HepG2 (cell line): ENCODE results near the gene PIP4K2C. TPM values are rescaled to one million over a fixed set of nuclear protein-coding genes. Genes with fewer than 3 reads are reported as not detected.

Source experiments
- CC2D1A ChIP-seq: sonication (generic); formaldehyde crosslinking; IDR thresholded peaks from 2 replicates; pipeline ENCODE4 v1.8.1; 2023; ENCODE audit warnings: mild to moderate bottlenecking, missing genetic modification reagents
- CCAR2 ChIP-seq: fragments of 200-400 bp; formaldehyde crosslinking; optimal IDR thresholded peaks from 2 replicates; pipeline ENCODE3; 2018; ENCODE audit warnings: low read depth, mild to moderate bottlenecking, low read length, moderate library complexity
- CREM ChIP-seq, 2 experiments: sonication (generic) in 1 of 2; formaldehyde crosslinking in 1 of 2; IDR thresholded peaks; 2 replicates each; pipeline versions ENCODE4 v1.4.0 to v1.6.1; 2016 to 2020; ENCODE audit warnings: antibody characterized with exemption in 1 of 2, mild to moderate bottlenecking in 1 of 2, missing genetic modification reagents in 1 of 2
- FOXK2 ChIP-seq: fragments of 450-650 bp; IDR thresholded peaks from 2 replicates; pipeline ENCODE4 v1.6.1; 2016
- JUND ChIP-seq: sonication (generic); formaldehyde crosslinking; IDR thresholded peaks from 2 replicates; pipeline ENCODE4 v1.8.0; 2022; ENCODE audit warnings: mild to moderate bottlenecking, missing genetic modification reagents
- MIXL1 ChIP-seq: IDR thresholded peaks from 2 replicates; pipeline ENCODE4 v1.6.1; 2016
- MXI1 ChIP-seq: IDR thresholded peaks from 3 replicates; pipeline ENCODE4 v1.6.1; 2012; ENCODE audit warnings: low read depth, low read length, inconsistent platforms, borderline replicate concordance
- MZF1 ChIP-seq: sonication (generic); formaldehyde crosslinking; IDR thresholded peaks from 2 replicates; pipeline ENCODE4 v1.8.1; 2023; ENCODE audit warnings: mild to moderate bottlenecking, missing genetic modification reagents, borderline replicate concordance
- NBN ChIP-seq: fragments of 450-650 bp; conservative IDR thresholded peaks from 2 replicates; pipeline ENCODE4 v1.6.1; 2017
- RBFOX2 ChIP-seq: fragments of 200-400 bp; formaldehyde crosslinking; IDR thresholded peaks from 2 replicates; pipeline ENCODE4 v1.6.1; 2017; ENCODE audit warnings: low read depth, mild to moderate bottlenecking, low read length
- RCOR2 ChIP-seq: IDR thresholded peaks from 2 replicates; pipeline ENCODE4 v1.6.1; 2016; ENCODE audit warnings: missing biosample characterization, missing genetic modification reagents
- SOX13 ChIP-seq, 3 experiments: fragments of 450-650 bp in 1 of 3; sonication (generic) in 1 of 3; formaldehyde crosslinking in 1 of 3; IDR thresholded peaks in 2 of 3; conservative IDR thresholded peaks in 1 of 3; 2 replicates each; pipeline versions ENCODE4 v1.5.0 to v1.6.1; 2016 to 2020; ENCODE audit warnings: antibody characterized with exemption in 1 of 3, mild to moderate bottlenecking in 1 of 3, missing compliant biosample characterization in 1 of 3, missing genetic modification reagents in 1 of 3, moderate library complexity in 1 of 3
- SYNCRIP ChIP-seq: fragments of 200-400 bp; formaldehyde crosslinking; IDR thresholded peaks from 2 replicates; pipeline ENCODE4 v1.6.1; 2018; ENCODE audit warnings: mild to moderate bottlenecking, low read depth, low read length; ENCODE audit not compliant: insufficient read depth
- TAF1 ChIP-seq: sonication (generic); formaldehyde crosslinking; IDR thresholded peaks from 2 replicates; pipeline ENCODE4 v1.4.0; 2020; ENCODE audit warnings: missing genetic modification reagents
- ZNF274 ChIP-seq: sonication (generic); formaldehyde crosslinking; IDR thresholded peaks from 2 replicates; pipeline ENCODE4 v1.5.1; 2020; ENCODE audit warnings: mild to moderate bottlenecking, missing genetic modification reagents
- ZNF33B ChIP-seq: sonication (generic); formaldehyde crosslinking; IDR thresholded peaks from 2 replicates; pipeline ENCODE4 v1.5.1; 2020; ENCODE audit warnings: mild to moderate bottlenecking, missing genetic modification reagents
- ZNF670 ChIP-seq: sonication (generic); formaldehyde crosslinking; IDR thresholded peaks from 2 replicates; pipeline ENCODE4 v1.8.0; 2022; ENCODE audit warnings: mild to moderate bottlenecking, missing genetic modification reagents, borderline replicate concordance
- ZNF883 ChIP-seq: sonication (generic); formaldehyde crosslinking; IDR thresholded peaks from 2 replicates; pipeline ENCODE4 v1.5.1; 2020; ENCODE audit warnings: mild to moderate bottlenecking, missing genetic modification reagents; ENCODE audit errors: not compliant biosample characterization
- ZSCAN12 ChIP-seq: sonication (generic); formaldehyde crosslinking; IDR thresholded peaks from 2 replicates; pipeline ENCODE4 v1.9.0; 2021; ENCODE audit warnings: mild to moderate bottlenecking, missing genetic modification reagents
- polyA plus RNA-seq, 8 experiments: library from polyadenylated mRNA; depleted of rRNA in 3 of 8; stranded (reverse) in 7 of 8; unstranded in 1 of 8; fragments of >200 nt; fragmentation: Illumina TruSeq in 4 of 8; extraction: Trizol in 4 of 8; gene quantifications; 2 replicates each; pipeline versions ENCODE4 v1.2.1 to v1.2.3, GENCODE V29; 2011 to 2016; ENCODE audit warnings: low read depth in 4 of 8, missing spikeins in 1 of 8, mixed read lengths in 1 of 8; ENCODE audit not compliant: insufficient read depth in 1 of 8
- total RNA-seq, 5 experiments: library from RNA; depleted of rRNA; stranded (reverse); fragments of >200 nt; fragmentation: Illumina TruSeq; extraction: Trizol; gene quantifications; 2 replicates each; pipeline ENCODE4 v1.2.3, GENCODE V29; 2016; ENCODE audit warnings: low read depth in 1 of 5
- TF ChIP-seq, protein P1 (sequence below): sonication (generic); formaldehyde crosslinking; IDR thresholded peaks from 2 replicates; pipeline ENCODE4 v1.4.0; 2020; ENCODE audit warnings: missing genetic modification reagents
- TF ChIP-seq, protein P2 (sequence below): sonication (generic); formaldehyde crosslinking; IDR thresholded peaks from 2 replicates; pipeline ENCODE4 v1.4.0; 2020; ENCODE audit warnings: missing genetic modification reagents, mild to moderate bottlenecking, borderline replicate concordance

PIP4K2C gene
- total and polyA plus RNA-seq, 2 of the 13 experiments (the other 11 are each of a cell fraction or from before 2014, with no cell fraction given), result 23.3 to 26.4 TPM

- TF ChIP-seq, protein P1, sequence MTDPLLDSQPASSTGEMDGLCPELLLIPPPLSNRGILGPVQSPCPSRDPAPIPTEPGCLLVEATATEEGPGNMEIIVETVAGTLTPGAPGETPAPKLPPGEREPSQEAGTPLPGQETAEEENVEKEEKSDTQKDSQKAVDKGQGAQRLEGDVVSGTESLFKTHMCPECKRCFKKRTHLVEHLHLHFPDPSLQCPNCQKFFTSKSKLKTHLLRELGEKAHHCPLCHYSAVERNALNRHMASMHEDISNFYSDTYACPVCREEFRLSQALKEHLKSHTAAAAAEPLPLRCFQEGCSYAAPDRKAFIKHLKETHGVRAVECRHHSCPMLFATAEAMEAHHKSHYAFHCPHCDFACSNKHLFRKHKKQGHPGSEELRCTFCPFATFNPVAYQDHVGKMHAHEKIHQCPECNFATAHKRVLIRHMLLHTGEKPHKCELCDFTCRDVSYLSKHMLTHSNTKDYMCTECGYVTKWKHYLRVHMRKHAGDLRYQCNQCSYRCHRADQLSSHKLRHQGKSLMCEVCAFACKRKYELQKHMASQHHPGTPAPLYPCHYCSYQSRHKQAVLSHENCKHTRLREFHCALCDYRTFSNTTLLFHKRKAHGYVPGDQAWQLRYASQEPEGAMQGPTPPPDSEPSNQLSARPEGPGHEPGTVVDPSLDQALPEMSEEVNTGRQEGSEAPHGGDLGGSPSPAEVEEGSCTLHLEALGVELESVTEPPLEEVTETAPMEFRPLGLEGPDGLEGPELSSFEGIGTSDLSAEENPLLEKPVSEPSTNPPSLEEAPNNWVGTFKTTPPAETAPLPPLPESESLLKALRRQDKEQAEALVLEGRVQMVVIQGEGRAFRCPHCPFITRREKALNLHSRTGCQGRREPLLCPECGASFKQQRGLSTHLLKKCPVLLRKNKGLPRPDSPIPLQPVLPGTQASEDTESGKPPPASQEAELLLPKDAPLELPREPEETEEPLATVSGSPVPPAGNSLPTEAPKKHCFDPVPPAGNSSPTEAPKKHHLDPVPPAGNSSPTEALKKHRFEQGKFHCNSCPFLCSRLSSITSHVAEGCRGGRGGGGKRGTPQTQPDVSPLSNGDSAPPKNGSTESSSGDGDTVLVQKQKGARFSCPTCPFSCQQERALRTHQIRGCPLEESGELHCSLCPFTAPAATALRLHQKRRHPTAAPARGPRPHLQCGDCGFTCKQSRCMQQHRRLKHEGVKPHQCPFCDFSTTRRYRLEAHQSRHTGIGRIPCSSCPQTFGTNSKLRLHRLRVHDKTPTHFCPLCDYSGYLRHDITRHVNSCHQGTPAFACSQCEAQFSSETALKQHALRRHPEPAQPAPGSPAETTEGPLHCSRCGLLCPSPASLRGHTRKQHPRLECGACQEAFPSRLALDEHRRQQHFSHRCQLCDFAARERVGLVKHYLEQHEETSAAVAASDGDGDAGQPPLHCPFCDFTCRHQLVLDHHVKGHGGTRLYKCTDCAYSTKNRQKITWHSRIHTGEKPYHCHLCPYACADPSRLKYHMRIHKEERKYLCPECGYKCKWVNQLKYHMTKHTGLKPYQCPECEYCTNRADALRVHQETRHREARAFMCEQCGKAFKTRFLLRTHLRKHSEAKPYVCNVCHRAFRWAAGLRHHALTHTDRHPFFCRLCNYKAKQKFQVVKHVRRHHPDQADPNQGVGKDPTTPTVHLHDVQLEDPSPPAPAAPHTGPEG (CRISPR knock-in tag), result no peak
- TF ChIP-seq CREM (IDR thresholded peaks at IDR 0.05), result peak; percentile 73
- no peak for TF ChIP-seq CREM (CRISPR knock-in tag; IDR thresholded peaks at IDR 0.05)
- peak; percentile 64; the same call in 1 of the 3 replicates for TF ChIP-seq MXI1
- 0 out of 2 replicates have a peak, but pooled peaks have one; percentile 42 for TF ChIP-seq ZSCAN12 (CRISPR knock-in tag)
- TF ChIP-seq CC2D1A, result no peak
- TF ChIP-seq ZNF33B, result no peak
- TF ChIP-seq MZF1 (CRISPR knock-in tag), result no peak
- TF ChIP-seq SOX13 (IDR thresholded peaks at IDR 0.05), result no peak
- TF ChIP-seq SOX13 (CRISPR knock-in tag; conservative IDR thresholded peaks at IDR 0.05 in 1 of 2, IDR thresholded peaks at IDR 0.05 in 1 of 2), result peak in 1 of 2 experiments; percentile 41; a peak in 1 of 4 replicates
- no peak; the same call in 1 of the 2 replicates for TF ChIP-seq RBFOX2
- TF ChIP-seq CCAR2, result no peak
- TF ChIP-seq ZNF274 (CRISPR knock-in tag), result no peak
- TF ChIP-seq ZNF670, result 0 out of 2 replicates have a peak, but pooled peaks have one; percentile 41
- peak; percentile 17 for TF ChIP-seq ZNF883
- TF ChIP-seq SYNCRIP, result no peak
- 0 out of 2 replicates have a peak, but pooled peaks have one; percentile 11 for TF ChIP-seq TAF1 (CRISPR knock-in tag)
- TF ChIP-seq, protein P2, sequence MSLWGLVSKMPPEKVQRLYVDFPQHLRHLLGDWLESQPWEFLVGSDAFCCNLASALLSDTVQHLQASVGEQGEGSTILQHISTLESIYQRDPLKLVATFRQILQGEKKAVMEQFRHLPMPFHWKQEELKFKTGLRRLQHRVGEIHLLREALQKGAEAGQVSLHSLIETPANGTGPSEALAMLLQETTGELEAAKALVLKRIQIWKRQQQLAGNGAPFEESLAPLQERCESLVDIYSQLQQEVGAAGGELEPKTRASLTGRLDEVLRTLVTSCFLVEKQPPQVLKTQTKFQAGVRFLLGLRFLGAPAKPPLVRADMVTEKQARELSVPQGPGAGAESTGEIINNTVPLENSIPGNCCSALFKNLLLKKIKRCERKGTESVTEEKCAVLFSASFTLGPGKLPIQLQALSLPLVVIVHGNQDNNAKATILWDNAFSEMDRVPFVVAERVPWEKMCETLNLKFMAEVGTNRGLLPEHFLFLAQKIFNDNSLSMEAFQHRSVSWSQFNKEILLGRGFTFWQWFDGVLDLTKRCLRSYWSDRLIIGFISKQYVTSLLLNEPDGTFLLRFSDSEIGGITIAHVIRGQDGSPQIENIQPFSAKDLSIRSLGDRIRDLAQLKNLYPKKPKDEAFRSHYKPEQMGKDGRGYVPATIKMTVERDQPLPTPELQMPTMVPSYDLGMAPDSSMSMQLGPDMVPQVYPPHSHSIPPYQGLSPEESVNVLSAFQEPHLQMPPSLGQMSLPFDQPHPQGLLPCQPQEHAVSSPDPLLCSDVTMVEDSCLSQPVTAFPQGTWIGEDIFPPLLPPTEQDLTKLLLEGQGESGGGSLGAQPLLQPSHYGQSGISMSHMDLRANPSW (CRISPR knock-in tag), result no peak
- TF ChIP-seq JUND, result peak; percentile 86
- 0 out of 2 replicates have a peak, but pooled peaks have one; percentile 7 for TF ChIP-seq RCOR2 (CRISPR knock-in tag)
- peak; percentile 6; the same call in 1 of the 2 replicates for TF ChIP-seq MIXL1 (CRISPR knock-in tag)
- peak; percentile 64; the same call in 1 of the 2 replicates for TF ChIP-seq FOXK2
- TF ChIP-seq NBN, result no peak
Measured at GRCh38 chr12:57579677-57580465, 11.1 kb upstream of the PIP4K2C start (continued).
